ENCODE data around the gene KLHDC3.

DNA sequence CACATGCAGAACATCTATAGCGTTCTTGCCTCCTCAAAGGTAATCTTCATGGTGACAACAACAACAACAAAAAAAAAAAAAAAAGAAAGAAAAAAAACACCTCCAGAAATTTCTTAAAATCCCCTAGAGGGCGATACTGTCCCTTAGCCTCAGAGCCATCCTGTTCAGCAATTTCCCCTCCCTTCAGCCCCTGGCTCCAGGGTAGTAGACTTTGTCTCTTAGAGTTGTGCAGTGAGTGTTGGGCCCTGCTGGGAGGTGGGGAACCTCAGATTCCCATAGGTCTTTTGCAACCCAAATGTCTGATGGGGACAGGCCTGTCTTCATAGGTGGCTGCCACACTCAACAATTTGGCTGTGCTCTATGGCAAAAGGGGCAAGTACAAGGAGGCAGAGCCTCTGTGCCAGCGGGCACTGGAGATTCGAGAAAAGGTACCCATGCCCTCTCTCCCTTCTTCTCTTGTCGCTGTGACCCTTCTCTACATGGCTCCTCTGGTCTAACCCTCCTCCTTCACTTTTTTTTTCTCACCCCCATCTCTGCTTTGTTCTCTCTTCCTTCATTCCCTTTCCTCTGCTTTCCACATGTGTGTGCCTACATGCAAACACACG lies 56.1 kb downstream of the KLHDC3 start:
- TF ChIP-seq, protein P1, sequence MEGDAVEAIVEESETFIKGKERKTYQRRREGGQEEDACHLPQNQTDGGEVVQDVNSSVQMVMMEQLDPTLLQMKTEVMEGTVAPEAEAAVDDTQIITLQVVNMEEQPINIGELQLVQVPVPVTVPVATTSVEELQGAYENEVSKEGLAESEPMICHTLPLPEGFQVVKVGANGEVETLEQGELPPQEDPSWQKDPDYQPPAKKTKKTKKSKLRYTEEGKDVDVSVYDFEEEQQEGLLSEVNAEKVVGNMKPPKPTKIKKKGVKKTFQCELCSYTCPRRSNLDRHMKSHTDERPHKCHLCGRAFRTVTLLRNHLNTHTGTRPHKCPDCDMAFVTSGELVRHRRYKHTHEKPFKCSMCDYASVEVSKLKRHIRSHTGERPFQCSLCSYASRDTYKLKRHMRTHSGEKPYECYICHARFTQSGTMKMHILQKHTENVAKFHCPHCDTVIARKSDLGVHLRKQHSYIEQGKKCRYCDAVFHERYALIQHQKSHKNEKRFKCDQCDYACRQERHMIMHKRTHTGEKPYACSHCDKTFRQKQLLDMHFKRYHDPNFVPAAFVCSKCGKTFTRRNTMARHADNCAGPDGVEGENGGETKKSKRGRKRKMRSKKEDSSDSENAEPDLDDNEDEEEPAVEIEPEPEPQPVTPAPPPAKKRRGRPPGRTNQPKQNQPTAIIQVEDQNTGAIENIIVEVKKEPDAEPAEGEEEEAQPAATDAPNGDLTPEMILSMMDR (IDR thresholded peaks at IDR 0.05): peak in 2 of 3 experiments; percentile 8 to 55
- TF ChIP-seq POLR2A (IDR thresholded peaks at IDR 0.05): no peak
